ENCODE measurements around the gene LIPK.
"Not testable (repeated sequence)": the region's sequence is repeated elsewhere in the genome, so short reads cannot be mapped to it uniquely, and the experiment has no call there.

LIPK gene

GRCh38 chr10:88705958-88706357 lies at the start of gene LIPK:
TSS of gene LIPK (plus strand) at chr10:88706249. CDS start at chr10:88724544, 18,295 bp downstream.
- peak within 1 kb of the TSS in 7 of 21 experiments; percentile 6 to 54 (median 44) for H3K27ac ChIP-seq
- H3K4me3 ChIP-seq, result peak within 1 kb of the TSS in 1 of 7 experiments; percentile 15

- Histone ChIP-seq H3K27ac (no peak overlapping the region), H3K4me3 (no peak overlapping the region)
Measured at GRCh38 chr10:88657901-88658300, 48.1 kb upstream of the LIPK start.

- H3K27ac ChIP-seq, result no peak overlapping the region
- no peak overlapping the region for H3K4me3 ChIP-seq
Measured at GRCh38 chr10:88659725-88660597, 46.1 kb upstream of the LIPK start.

- no peak overlapping the region for H3K27ac ChIP-seq
- no peak overlapping the region for H3K4me3 ChIP-seq
Measured at GRCh38 chr10:88660598-88660884, 45.5 kb upstream of the LIPK start.

GRCh38 chr10:88661018-88661417 lies 45.0 kb upstream of the LIPK start:
- H3K4me3 ChIP-seq, result no peak overlapping the region
- no peak overlapping the region for H3K27ac ChIP-seq

- Histone ChIP-seq H3K27ac (no peak overlapping the region), H3K4me3 (no peak overlapping the region)
Measured at GRCh38 chr10:88661577-88661976, 44.5 kb upstream of the LIPK start.

- not testable (repeated sequence) for H3K27ac ChIP-seq, H3K4me3 ChIP-seq
Measured at GRCh38 chr10:88663153-88663552, 42.9 kb upstream of the LIPK start.

- Histone ChIP-seq H3K27ac (no peak within 1 kb of the TSS), H3K4me3 (no peak within 1 kb of the TSS)
Measured at GRCh38 chr10:88664142-88664541, 41.9 kb upstream of the LIPK start, which contains the start of gene LIPF. TSS of gene LIPF (plus strand) at chr10:88664442. CDS start at chr10:88667298, 2,856 bp downstream.

- H3K4me3 ChIP-seq, result no peak overlapping the region
- H3K27ac ChIP-seq, result no peak overlapping the region
Measured at GRCh38 chr10:88668465-88668864, 37.6 kb upstream of the LIPK start.

- no peak overlapping the region for H3K4me3 ChIP-seq
- no peak overlapping the region for H3K27ac ChIP-seq
Measured at GRCh38 chr10:88670497-88670896, 35.6 kb upstream of the LIPK start.

GRCh38 chr10:88672041-88672440 lies 34.0 kb upstream of the LIPK start:
- Histone ChIP-seq H3K4me3 (no peak overlapping the region), H3K27ac (no peak overlapping the region)

- Histone ChIP-seq H3K27ac (no peak overlapping the region), H3K4me3 (no peak overlapping the region)
Measured at GRCh38 chr10:88676283-88677060, 29.6 kb upstream of the LIPK start.

GRCh38 chr10:88680958-88681357 lies 25.1 kb upstream of the LIPK start:
- no peak overlapping the region for H3K4me3 ChIP-seq
- no peak overlapping the region for H3K27ac ChIP-seq

- Histone ChIP-seq H3K4me3 (no peak overlapping the region), H3K27ac (no peak overlapping the region)
Measured at GRCh38 chr10:88682491-88682890, 23.6 kb upstream of the LIPK start.

- no peak overlapping the region for H3K27ac ChIP-seq
- H3K4me3 ChIP-seq, result no peak overlapping the region
Measured at GRCh38 chr10:88687853-88688467, 18.1 kb upstream of the LIPK start.

- Histone ChIP-seq H3K27ac (no peak overlapping the region), H3K4me3 (no peak overlapping the region)
Measured at GRCh38 chr10:88689366-88689765, 16.7 kb upstream of the LIPK start.

- no peak overlapping the region for H3K27ac ChIP-seq
Measured at GRCh38 chr10:88693392-88694020, 12.5 kb upstream of the LIPK start.

GRCh38 chr10:88702848-88703597 lies 3.0 kb upstream of the LIPK start:
- no peak overlapping the region for H3K27ac ChIP-seq
- no peak overlapping the region for H3K4me3 ChIP-seq

More at GRCh38 chr10:88693392-88694020, 12.5 kb upstream of the LIPK start:
- H3K4me3 ChIP-seq, result no peak overlapping the region

GRCh38 chr10:88707429-88708155 lies 1.5 kb downstream of the LIPK start:
- H3K4me3 ChIP-seq, result no peak overlapping the region
- peak overlapping the region in 9 of 21 experiments; percentile 6 to 54 (median 47) for H3K27ac ChIP-seq

Data from skin epidermis (tissue), 12 donors.